GM21360 (cell line): ENCODE measurements around the gene PCNX2.
A peak's percentile ranks its signal among the peaks of the same experiment; 100 is the strongest.

Experiments used
- ATAC-seq: cut with Tn5 transposase; IDR thresholded peaks from one replicate; pipeline ENCODE4 v1.9.1; 2021; ENCODE audit warnings: mild to moderate bottlenecking, moderate library complexity; ENCODE audit not compliant: unreplicated experiment

PCNX2 gene

GRCh38 chr1:233316473-233316872 is 20.9 kb upstream of the PCNX2 start:
- ATAC-seq = no peak

- no peak for ATAC-seq
Measured at GRCh38 chr1:233315718-233316301, 20.3 kb upstream of the PCNX2 start.

- no peak for ATAC-seq
Measured at GRCh38 chr1:233313434-233314155, 18.1 kb upstream of the PCNX2 start.

GRCh38 chr1:233304489-233305102 is 9.1 kb upstream of the PCNX2 start:
- no peak for ATAC-seq

GRCh38 chr1:233300326-233300725 is 4.8 kb upstream of the PCNX2 start:
- ATAC-seq = no peak

GRCh38 chr1:233299450-233299849 is 3.9 kb upstream of the PCNX2 start:
- ATAC-seq = no peak

GRCh38 chr1:233295975-233296322 is 424 bp upstream of the PCNX2 start:
- no peak for ATAC-seq

- peak; percentile 37 for ATAC-seq
Measured at GRCh38 chr1:233294913-233295236, 650 bp downstream of the PCNX2 start.

- ATAC-seq = no peak
Measured at GRCh38 chr1:233293556-233294446, 1.7 kb downstream of the PCNX2 start.

- no peak for ATAC-seq
Measured at GRCh38 chr1:233290396-233291034, 5.0 kb downstream of the PCNX2 start.

GRCh38 chr1:233289676-233290075 is 5.8 kb downstream of the PCNX2 start:
- ATAC-seq = no peak

- no peak for ATAC-seq
Measured at GRCh38 chr1:233282582-233282886, 13.0 kb downstream of the PCNX2 start.

- peak; percentile 93 for ATAC-seq
Measured at GRCh38 chr1:233281711-233282581, 13.6 kb downstream of the PCNX2 start.

GRCh38 chr1:233279971-233280370 is 15.6 kb downstream of the PCNX2 start:
- ATAC-seq = no peak

- no peak for ATAC-seq
Measured at GRCh38 chr1:233278631-233279030, 16.9 kb downstream of the PCNX2 start.

- ATAC-seq = no peak
Measured at GRCh38 chr1:233277637-233278606, 17.6 kb downstream of the PCNX2 start.

- ATAC-seq = no peak
Measured at GRCh38 chr1:233269656-233270055, 25.9 kb downstream of the PCNX2 start.

- ATAC-seq = no peak
Measured at GRCh38 chr1:233268389-233269022, 27.0 kb downstream of the PCNX2 start.

GRCh38 chr1:233261695-233262094 is 33.8 kb downstream of the PCNX2 start:
- no peak for ATAC-seq
